ENCODE measurements around the gene ITPR3. TPM values are rescaled to one million over a fixed set of nuclear protein-coding genes. Genes with fewer than 3 reads are reported as not detected.

ITPR3 gene
- total and polyA plus RNA-seq, 4 donors = 36.7 to 89.5 (median 44.4) TPM

GRCh38 chr6:33688006-33688405 lies 66.9 kb downstream of the ITPR3 start:
- no peak overlapping the region for H3K27ac ChIP-seq (ENCODE audit: low read depth in 1 of 2, low read length in 1 of 2)
- H3K4me1 ChIP-seq (ENCODE audit: control insufficient read depth in 5 of 5, insufficient read depth in 5 of 5, low read length in 5 of 5) = peaks cover 0 to 10% (median 0%) of the 10 kb centered on the region in 5 donors
- H3K9me3 ChIP-seq (ENCODE audit: control insufficient read depth in 4 of 4, insufficient read depth in 3 of 4, low read length in 3 of 4) = no peaks in the 10 kb centered on the region
- H3K9ac ChIP-seq (ENCODE audit: insufficient read depth in 1 of 2, low read length in 2 of 2) = no peak overlapping the region
- DNase-seq (no peak), ATAC-seq (ENCODE audit: insufficient read depth, low FRiP score) (no peak)
- peaks cover 0 to 2% (median 0%) of the 10 kb centered on the region in 3 donors for H3K27me3 ChIP-seq (ENCODE audit: control insufficient read depth in 3 of 3, insufficient read depth in 3 of 3, low read length in 2 of 3)
- peaks cover 0 to 81% (median 20%) of the 10 kb centered on the region in 4 donors for H3K36me3 ChIP-seq (ENCODE audit: control insufficient read depth in 4 of 4, insufficient read depth in 4 of 4, low read length in 4 of 4)
- no peak overlapping the region for H3K4me3 ChIP-seq
- no peak for TF ChIP-seq CTCF (IDR thresholded peaks at IDR 0.05; ENCODE audit: control extremely low read depth, extremely low read depth)
- WGBS, 2 donors = 93 to 94% methylated on average over 20 of the region's 20 CpGs

GRCh38 chr6:33688451-33689147 lies 67.5 kb downstream of the ITPR3 start:
- no peak overlapping the region for H3K27ac ChIP-seq (ENCODE audit: low read depth in 1 of 2, low read length in 1 of 2)
- peaks cover 0 to 77% (median 16%) of the 10 kb centered on the region in 4 donors for H3K36me3 ChIP-seq (ENCODE audit: control insufficient read depth in 4 of 4, insufficient read depth in 4 of 4, low read length in 4 of 4)
- H3K27me3 ChIP-seq (ENCODE audit: control insufficient read depth in 3 of 3, insufficient read depth in 3 of 3, low read length in 2 of 3) = peaks cover 0 to 2% (median 0%) of the 10 kb centered on the region in 3 donors
- H3K9ac ChIP-seq (ENCODE audit: insufficient read depth in 1 of 2, low read length in 2 of 2) = no peak overlapping the region
- WGBS, 2 donors = 93 to 94% methylated on average over 25 of the region's 25 CpGs
- no peak for TF ChIP-seq CTCF (IDR thresholded peaks at IDR 0.05; ENCODE audit: control extremely low read depth, extremely low read depth)
- ATAC-seq (ENCODE audit: insufficient read depth, low FRiP score) (no peak), DNase-seq (no peak)
- peaks cover 0 to 15% (median 1%) of the 10 kb centered on the region in 5 donors for H3K4me1 ChIP-seq (ENCODE audit: control insufficient read depth in 5 of 5, insufficient read depth in 5 of 5, low read length in 5 of 5)
- no peak overlapping the region for H3K4me3 ChIP-seq
- no peaks in the 10 kb centered on the region for H3K9me3 ChIP-seq (ENCODE audit: control insufficient read depth in 4 of 4, insufficient read depth in 3 of 4, low read length in 3 of 4)

GRCh38 chr6:33689148-33689494 lies 68.0 kb downstream of the ITPR3 start:
- H3K9me3 ChIP-seq (ENCODE audit: control insufficient read depth in 4 of 4, insufficient read depth in 3 of 4, low read length in 3 of 4) = no peaks in the 10 kb centered on the region
- H3K27me3 ChIP-seq (ENCODE audit: control insufficient read depth in 3 of 3, insufficient read depth in 3 of 3, low read length in 2 of 3) = peaks cover 0 to 2% (median 0%) of the 10 kb centered on the region in 3 donors
- peaks cover 0 to 74% (median 15%) of the 10 kb centered on the region in 4 donors for H3K36me3 ChIP-seq (ENCODE audit: control insufficient read depth in 4 of 4, insufficient read depth in 4 of 4, low read length in 4 of 4)
- 91 to 92% methylated on average over 12 of the region's 12 CpGs for WGBS, 2 donors
- peaks cover 0 to 20% (median 3%) of the 10 kb centered on the region in 5 donors for H3K4me1 ChIP-seq (ENCODE audit: control insufficient read depth in 5 of 5, insufficient read depth in 5 of 5, low read length in 5 of 5)
- no peak for TF ChIP-seq CTCF (IDR thresholded peaks at IDR 0.05; ENCODE audit: control extremely low read depth, extremely low read depth)
- no peak overlapping the region for H3K4me3 ChIP-seq
- H3K27ac ChIP-seq (ENCODE audit: low read depth in 1 of 2, low read length in 1 of 2) = no peak overlapping the region
- DNase-seq (no peak), ATAC-seq (ENCODE audit: insufficient read depth, low FRiP score) (no peak)
- no peak overlapping the region for H3K9ac ChIP-seq (ENCODE audit: insufficient read depth in 1 of 2, low read length in 2 of 2)
